GM12878 (cell line): ENCODE results near the gene DHCR24. TPM values are rescaled to one million over a fixed set of nuclear protein-coding genes. Genes with fewer than 3 reads are reported as not detected.

Experiments
- BACH1 ChIP-seq: fragments of 450-650 bp; IDR thresholded peaks from 2 replicates; pipeline ENCODE4 v1.6.1; 2017; ENCODE audit warnings: mild to moderate bottlenecking, borderline replicate concordance
- CEBPB ChIP-seq, 2 experiments: fragments of 150-350 bp in 1 of 2; IDR thresholded peaks; 2 replicates each; pipeline ENCODE4 v1.6.1; 2012 to 2014; ENCODE audit warnings: low read depth in 2 of 2, low read length in 2 of 2, borderline replicate concordance in 1 of 2, inconsistent platforms in 1 of 2
- E2F8 ChIP-seq: fragments of 450-650 bp; IDR thresholded peaks from 2 replicates; pipeline ENCODE4 v1.6.1; 2018; ENCODE audit warnings: mild to moderate bottlenecking, low read depth, moderate library complexity; ENCODE audit not compliant: partially characterized antibody
- EED ChIP-seq: sonication (generic); IDR thresholded peaks from 2 replicates; pipeline ENCODE4 v1.6.1; 2016; ENCODE audit warnings: antibody characterized with exemption, low read depth
- HSF1 ChIP-seq: fragments of 150-350 bp; IDR thresholded peaks from 2 replicates; pipeline ENCODE4 v1.6.1; 2014; ENCODE audit warnings: mild to moderate bottlenecking, low read depth, low read length
- MXI1 ChIP-seq: fragments of 150-350 bp; IDR thresholded peaks from 2 replicates; pipeline ENCODE4 v1.6.1; 2011; ENCODE audit warnings: low read depth, mild to moderate bottlenecking, inconsistent platforms, low read length, improper control_type of control experiment
- NFYB ChIP-seq: IDR thresholded peaks from 2 replicates; pipeline ENCODE4 v1.6.1; 2011; ENCODE audit warnings: low read depth, mild to moderate bottlenecking, low read length, improper control_type of control experiment, moderate library complexity; ENCODE audit not compliant: insufficient read depth
- PBX3 ChIP-seq: IDR thresholded peaks from 2 replicates; pipeline ENCODE4 v1.6.1; 2011; ENCODE audit warnings: mild to moderate bottlenecking, low read depth, low read length, moderate library complexity; ENCODE audit not compliant: insufficient replicate concordance
- SP1 ChIP-seq: IDR thresholded peaks from one replicate; pipeline ENCODE4 v1.6.1; 2011; ENCODE audit warnings: low read depth, low read length
- SREBF1 ChIP-seq: IDR thresholded peaks from 2 replicates; pipeline ENCODE4 v1.6.1; 2012; ENCODE audit warnings: mild to moderate bottlenecking, low read length
- STAT1 ChIP-seq: fragments of 450-650 bp; conservative IDR thresholded peaks from 2 replicates; pipeline ENCODE4 v1.6.1; 2014; ENCODE audit warnings: antibody characterized with exemption, mild to moderate bottlenecking
- STAT3 ChIP-seq: IDR thresholded peaks from 2 replicates; pipeline ENCODE4 v1.6.1; 2011; ENCODE audit warnings: low read depth, low read length, improper control_type of control experiment
- ZBTB11 ChIP-seq: fragments of 450-650 bp; formaldehyde crosslinking; IDR thresholded peaks from 2 replicates; pipeline ENCODE4 v1.5.0; 2022; ENCODE audit warnings: mild to moderate bottlenecking, missing genetic modification characterization
- polyA plus RNA-seq, 11 experiments: library from polyadenylated mRNA; depleted of rRNA in 4 of 11; unstranded in 6 of 11; stranded (reverse) in 5 of 11; fragments of >200 nt; fragmentation: Nextera tagmentation in 4 of 11; fragmentation: Illumina TruSeq in 1 of 11; extraction: Ambion mirVana in 4 of 11; extraction: Trizol in 1 of 11; gene quantifications; 1 replicate in 1 of 11; 2 replicates in 10 of 11; pipeline versions ENCODE4 v1.2.1 to v1.2.3, GENCODE V29; 2011 to 2016; ENCODE audit warnings: inconsistent platforms in 2 of 11, missing spikeins in 2 of 11, low read depth in 1 of 11
- total RNA-seq, 4 experiments: library from RNA; depleted of rRNA in 3 of 4; stranded (reverse); fragments of >200 nt in 3 of 4; fragmentation: Illumina TruSeq in 1 of 4; extraction: Trizol in 1 of 4; gene quantifications; 2 replicates each; pipeline versions ENCODE4 v1.2.1 to v1.2.3, GENCODE V29; 2013 to 2021
- TF ChIP-seq, protein P1 (sequence below): fragments of 450-650 bp; formaldehyde crosslinking; IDR thresholded peaks from 2 replicates; pipeline ENCODE4 v1.4.0; 2020; ENCODE audit warnings: mild to moderate bottlenecking, moderate library complexity

DHCR24 gene
- total and polyA plus RNA-seq, 10 of the 15 experiments (the other 5 are each of a cell fraction or from before 2014, with no cell fraction given) = 23.3 to 169 (median 120) TPM

- no peak for TF ChIP-seq E2F8
- TF ChIP-seq STAT1 = no peak
- no peak for TF ChIP-seq SP1
- TF ChIP-seq BACH1 = peak; percentile 71; the same call in 1 of the 2 replicates
- no peak for TF ChIP-seq ZBTB11 (CRISPR knock-in tag)
- no peak for TF ChIP-seq STAT3
- TF ChIP-seq, protein P1, sequence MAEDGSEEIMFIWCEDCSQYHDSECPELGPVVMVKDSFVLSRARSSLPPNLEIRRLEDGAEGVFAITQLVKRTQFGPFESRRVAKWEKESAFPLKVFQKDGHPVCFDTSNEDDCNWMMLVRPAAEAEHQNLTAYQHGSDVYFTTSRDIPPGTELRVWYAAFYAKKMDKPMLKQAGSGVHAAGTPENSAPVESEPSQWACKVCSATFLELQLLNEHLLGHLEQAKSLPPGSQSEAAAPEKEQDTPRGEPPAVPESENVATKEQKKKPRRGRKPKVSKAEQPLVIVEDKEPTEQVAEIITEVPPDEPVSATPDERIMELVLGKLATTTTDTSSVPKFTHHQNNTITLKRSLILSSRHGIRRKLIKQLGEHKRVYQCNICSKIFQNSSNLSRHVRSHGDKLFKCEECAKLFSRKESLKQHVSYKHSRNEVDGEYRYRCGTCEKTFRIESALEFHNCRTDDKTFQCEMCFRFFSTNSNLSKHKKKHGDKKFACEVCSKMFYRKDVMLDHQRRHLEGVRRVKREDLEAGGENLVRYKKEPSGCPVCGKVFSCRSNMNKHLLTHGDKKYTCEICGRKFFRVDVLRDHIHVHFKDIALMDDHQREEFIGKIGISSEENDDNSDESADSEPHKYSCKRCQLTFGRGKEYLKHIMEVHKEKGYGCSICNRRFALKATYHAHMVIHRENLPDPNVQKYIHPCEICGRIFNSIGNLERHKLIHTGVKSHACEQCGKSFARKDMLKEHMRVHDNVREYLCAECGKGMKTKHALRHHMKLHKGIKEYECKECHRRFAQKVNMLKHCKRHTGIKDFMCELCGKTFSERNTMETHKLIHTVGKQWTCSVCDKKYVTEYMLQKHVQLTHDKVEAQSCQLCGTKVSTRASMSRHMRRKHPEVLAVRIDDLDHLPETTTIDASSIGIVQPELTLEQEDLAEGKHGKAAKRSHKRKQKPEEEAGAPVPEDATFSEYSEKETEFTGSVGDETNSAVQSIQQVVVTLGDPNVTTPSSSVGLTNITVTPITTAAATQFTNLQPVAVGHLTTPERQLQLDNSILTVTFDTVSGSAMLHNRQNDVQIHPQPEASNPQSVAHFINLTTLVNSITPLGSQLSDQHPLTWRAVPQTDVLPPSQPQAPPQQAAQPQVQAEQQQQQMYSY (CRISPR knock-in tag) = no peak
- TF ChIP-seq CEBPB (IDR thresholded peaks at IDR 0.05; ENCODE audit: borderline replicate concordance in 1 of 2, low read depth in 2 of 2, low read length in 2 of 2) = no peak
- no peak for TF ChIP-seq EED
- TF ChIP-seq SREBF1 = no peak
- no peak for TF ChIP-seq PBX3
- TF ChIP-seq HSF1 = no peak
- no peak for TF ChIP-seq MXI1
- TF ChIP-seq NFYB = no peak
Observed at GRCh38 chr1:54800899-54801759, 85.9 kb downstream of the DHCR24 start, which contains the start of gene TTC22 (continued).
